Astrocyte (in vitro differentiated cells and primary cell): ENCODE measurements around the gene RABL2B.

Experiments used
- CTCF ChIP-seq: IDR thresholded peaks from 2 replicates; pipeline ENCODE4 v1.5.1; 2011; ENCODE audit warnings: low read depth, mild to moderate bottlenecking, inconsistent platforms, low read length, moderate library complexity; ENCODE audit not compliant: insufficient read depth
- EZH2 ChIP-seq: IDR thresholded peaks from 2 replicates; pipeline ENCODE4 v1.6.1; 2012; ENCODE audit warnings: mild to moderate bottlenecking, low read length, inconsistent platforms; ENCODE audit not compliant: insufficient read depth

- TF ChIP-seq EZH2 (peak; percentile 64), CTCF (no peak)
These were observed 62.9 kb downstream of the RABL2B start for GRCh38 chr22:50720301-50721256.
